Stomach (tissue), 4 donors: ENCODE results near the gene CUX1.

ENCODE experiments used
- CTCF ChIP-seq, 7 experiments: fragments of 450-650 bp in 4 of 7; fragments of 200-600 bp in 3 of 7; sonication (generic) in 3 of 7; IDR thresholded peaks; one replicate each; pipeline ENCODE4 v1.5.1; 2016 to 2019; ENCODE audit warnings: antibody characterized with exemption in 7 of 7, control low read depth in 2 of 7, mild to moderate bottlenecking in 1 of 7
- EP300 ChIP-seq: sonication (generic); formaldehyde crosslinking; IDR thresholded peaks from one replicate; pipeline ENCODE4 v1.6.1; 2017; ENCODE audit warnings: antibody characterized with exemption
- POLR2A ChIP-seq, 4 donors: fragments of 450-650 bp; IDR thresholded peaks; one replicate each; pipeline ENCODE4 v1.6.1; 2016; ENCODE audit warnings: antibody characterized with exemption in 4 of 4, control low read depth in 2 of 4, mild to moderate bottlenecking in 1 of 4, moderate library complexity in 1 of 4
- POLR2AphosphoS5 ChIP-seq, 3 donors: sonication (generic); formaldehyde crosslinking; IDR thresholded peaks; one replicate each; pipeline ENCODE4 v1.6.1; 2016; ENCODE audit warnings: antibody characterized with exemption in 3 of 3

GRCh38 chr7:102234131-102234530 lies 416.7 kb downstream of the CUX1 start:
- TF ChIP-seq POLR2A (IDR thresholded peaks at IDR 0.05) (no peak), CTCF (IDR thresholded peaks at IDR 0.05) (no peak), EP300 (no peak), POLR2AphosphoS5 (IDR thresholded peaks at IDR 0.05) (no peak)
